Measurements from ENCODE around the gene RAI14.

RAI14 gene

DNA sequence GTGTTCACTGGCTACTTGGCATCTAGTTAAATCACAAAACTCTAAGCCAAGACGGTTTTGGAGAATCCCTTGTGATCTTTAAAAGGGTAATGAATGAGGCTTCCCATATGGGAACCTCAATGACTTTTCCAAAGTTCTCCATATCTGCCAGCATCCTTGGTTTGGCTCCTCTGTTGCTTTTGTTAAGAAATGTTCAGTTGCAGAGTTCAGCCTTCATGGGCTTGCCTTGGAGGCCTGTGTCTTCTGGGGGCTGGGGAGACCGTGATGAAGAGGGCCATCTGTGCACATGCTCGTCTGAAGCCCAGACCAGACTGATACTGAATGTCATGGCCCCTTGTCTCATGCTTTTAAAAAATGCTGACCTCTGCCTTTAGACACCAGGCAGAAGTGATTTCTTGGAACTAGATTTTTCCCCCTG lies 84.3 kb downstream of the RAI14 start:
- Histone ChIP-seq H3K4me1 (ENCODE audit: low read length) (no peaks in the 10 kb centered on the region), H3K9ac (ENCODE audit: low read length) (no peak overlapping the region), H4K20me1 (ENCODE audit: insufficient read depth, low read length) (no peaks in the 10 kb centered on the region), H3K4me3 (ENCODE audit: low read length) (no peak overlapping the region), H3K4me2 (ENCODE audit: low read depth, low read length) (no peak overlapping the region), H3K27ac (ENCODE audit: low read length) (no peak overlapping the region), H3K79me2 (ENCODE audit: low read length) (no peaks in the 10 kb centered on the region), H3F3A (ENCODE audit: insufficient read depth, low read length) (no peaks in the 10 kb centered on the region), H2AFZ (ENCODE audit: low read length) (no peak overlapping the region), H3K36me3 (replicated peaks; ENCODE audit: insufficient read depth, low read length) (no peaks in the 10 kb centered on the region), H3K9me3 (replicated peaks; ENCODE audit: insufficient read depth, low read length) (no peaks in the 10 kb centered on the region), H3K9me2 (replicated peaks; ENCODE audit: insufficient read depth, low read length) (no peaks in the 10 kb centered on the region), H3K27me3 (replicated peaks; ENCODE audit: insufficient read depth, low read length) (no peaks in the 10 kb centered on the region)
- DNase-seq: no peak
- TF ChIP-seq, protein P1, sequence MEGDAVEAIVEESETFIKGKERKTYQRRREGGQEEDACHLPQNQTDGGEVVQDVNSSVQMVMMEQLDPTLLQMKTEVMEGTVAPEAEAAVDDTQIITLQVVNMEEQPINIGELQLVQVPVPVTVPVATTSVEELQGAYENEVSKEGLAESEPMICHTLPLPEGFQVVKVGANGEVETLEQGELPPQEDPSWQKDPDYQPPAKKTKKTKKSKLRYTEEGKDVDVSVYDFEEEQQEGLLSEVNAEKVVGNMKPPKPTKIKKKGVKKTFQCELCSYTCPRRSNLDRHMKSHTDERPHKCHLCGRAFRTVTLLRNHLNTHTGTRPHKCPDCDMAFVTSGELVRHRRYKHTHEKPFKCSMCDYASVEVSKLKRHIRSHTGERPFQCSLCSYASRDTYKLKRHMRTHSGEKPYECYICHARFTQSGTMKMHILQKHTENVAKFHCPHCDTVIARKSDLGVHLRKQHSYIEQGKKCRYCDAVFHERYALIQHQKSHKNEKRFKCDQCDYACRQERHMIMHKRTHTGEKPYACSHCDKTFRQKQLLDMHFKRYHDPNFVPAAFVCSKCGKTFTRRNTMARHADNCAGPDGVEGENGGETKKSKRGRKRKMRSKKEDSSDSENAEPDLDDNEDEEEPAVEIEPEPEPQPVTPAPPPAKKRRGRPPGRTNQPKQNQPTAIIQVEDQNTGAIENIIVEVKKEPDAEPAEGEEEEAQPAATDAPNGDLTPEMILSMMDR (IDR thresholded peaks at IDR 0.05; ENCODE audit: low read length): no peak
- no peak for TF ChIP-seq EZH2 (optimal IDR thresholded peaks at IDR 0.05; ENCODE audit: low read depth, low read length)
- no peak for TF ChIP-seq EZH2phosphoT487 (IDR thresholded peaks at IDR 0.05; ENCODE audit: low read length)

DNA sequence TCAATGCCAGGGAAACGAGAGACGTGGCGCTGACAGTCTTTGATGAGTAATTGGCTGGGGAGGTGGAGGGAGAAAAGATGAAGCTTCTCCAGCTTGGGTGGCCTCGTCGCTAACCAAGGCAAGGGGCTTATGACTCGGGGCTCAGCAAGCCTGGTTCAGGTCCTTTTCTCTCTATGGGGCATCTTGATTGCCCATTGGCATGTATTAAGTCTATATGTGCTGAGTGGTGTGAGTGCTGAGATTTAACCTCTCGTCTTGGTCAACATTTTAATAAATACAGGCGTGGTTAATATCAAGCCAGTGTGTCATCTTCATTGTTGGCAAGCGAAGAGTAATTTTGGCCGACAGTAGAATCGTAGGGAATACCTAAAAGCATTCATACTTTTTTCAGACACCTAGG lies 85.9 kb downstream of the RAI14 start:
- no peak overlapping the region for H2AFZ ChIP-seq (ENCODE audit: low read length)
- TF ChIP-seq EZH2 (optimal IDR thresholded peaks at IDR 0.05; ENCODE audit: low read depth, low read length) (no peak), EZH2phosphoT487 (IDR thresholded peaks at IDR 0.05; ENCODE audit: low read length) (no peak)
- TF ChIP-seq, protein P1 (IDR thresholded peaks at IDR 0.05; ENCODE audit: low read length): no peak
- no peak overlapping the region for H3K4me2 ChIP-seq (ENCODE audit: low read depth, low read length)
- H3K9me2 ChIP-seq (replicated peaks; ENCODE audit: insufficient read depth, low read length): no peaks in the 10 kb centered on the region
- no peaks in the 10 kb centered on the region for H3K9me3 ChIP-seq (replicated peaks; ENCODE audit: insufficient read depth, low read length)
- H3F3A ChIP-seq (ENCODE audit: insufficient read depth, low read length): no peaks in the 10 kb centered on the region
- no peak overlapping the region for H3K4me3 ChIP-seq (ENCODE audit: low read length)
- H3K27me3 ChIP-seq (replicated peaks; ENCODE audit: insufficient read depth, low read length): no peaks in the 10 kb centered on the region
- H3K27ac ChIP-seq (ENCODE audit: low read length): no peak overlapping the region
- no peak overlapping the region for H3K9ac ChIP-seq (ENCODE audit: low read length)
- no peaks in the 10 kb centered on the region for H3K79me2 ChIP-seq (ENCODE audit: low read length)
- H3K4me1 ChIP-seq (ENCODE audit: low read length): no peaks in the 10 kb centered on the region
- no peaks in the 10 kb centered on the region for H3K36me3 ChIP-seq (replicated peaks; ENCODE audit: insufficient read depth, low read length)
- H4K20me1 ChIP-seq (ENCODE audit: insufficient read depth, low read length): no peaks in the 10 kb centered on the region
- no peak for DNase-seq

DNA sequence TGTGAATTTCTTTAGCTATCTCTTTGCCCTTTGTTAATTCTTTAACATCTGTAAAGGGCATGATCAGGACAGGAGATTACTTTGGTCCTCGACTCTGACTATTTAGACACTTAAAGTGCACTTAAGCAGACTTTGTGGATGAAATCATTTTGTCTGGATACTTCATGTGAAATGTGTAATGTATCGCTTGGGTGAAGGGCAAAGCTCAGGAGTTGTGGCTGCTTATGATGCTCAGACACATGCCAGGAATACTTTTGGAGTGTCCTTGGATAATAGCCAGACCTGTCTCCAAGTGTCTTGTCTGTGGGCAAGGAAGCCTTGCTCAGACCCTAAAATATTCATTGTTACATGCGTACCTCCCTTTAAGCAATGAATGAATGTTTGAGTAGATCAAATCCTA lies 87.8 kb downstream of the RAI14 start:
- H3K36me3 ChIP-seq (replicated peaks; ENCODE audit: insufficient read depth, low read length): no peaks in the 10 kb centered on the region
- no peak overlapping the region for H3K4me3 ChIP-seq (ENCODE audit: low read length)
- no peaks in the 10 kb centered on the region for H4K20me1 ChIP-seq (ENCODE audit: insufficient read depth, low read length)
- H3K4me2 ChIP-seq (ENCODE audit: low read depth, low read length): no peak overlapping the region
- no peaks in the 10 kb centered on the region for H3K9me2 ChIP-seq (replicated peaks; ENCODE audit: insufficient read depth, low read length)
- no peak for DNase-seq
- no peaks in the 10 kb centered on the region for H3K4me1 ChIP-seq (ENCODE audit: low read length)
- no peaks in the 10 kb centered on the region for H3K27me3 ChIP-seq (replicated peaks; ENCODE audit: insufficient read depth, low read length)
- TF ChIP-seq, protein P1 (IDR thresholded peaks at IDR 0.05; ENCODE audit: low read length): no peak
- no peak for TF ChIP-seq EZH2 (optimal IDR thresholded peaks at IDR 0.05; ENCODE audit: low read depth, low read length)
- no peak for TF ChIP-seq EZH2phosphoT487 (IDR thresholded peaks at IDR 0.05; ENCODE audit: low read length)
- no peak overlapping the region for H3K27ac ChIP-seq (ENCODE audit: low read length)
- H3K79me2 ChIP-seq (ENCODE audit: low read length): no peaks in the 10 kb centered on the region
- no peaks in the 10 kb centered on the region for H3F3A ChIP-seq (ENCODE audit: insufficient read depth, low read length)
- no peaks in the 10 kb centered on the region for H3K9me3 ChIP-seq (replicated peaks; ENCODE audit: insufficient read depth, low read length)
- no peak overlapping the region for H3K9ac ChIP-seq (ENCODE audit: low read length)
- H2AFZ ChIP-seq (ENCODE audit: low read length): no peak overlapping the region

Data from MM.1S (cell line).